ENCODE measurements around the gene ZNF19. TPM values are rescaled to one million over a fixed set of nuclear protein-coding genes. Genes with fewer than 3 reads are reported as not detected.
A peak's percentile ranks its signal among the peaks of the same experiment; 100 is the strongest.

Gene ZNF19
- total RNA-seq, 3 donors from 2014 or later = 7.4 to 8.5 (median 7.8) TPM

- no peak overlapping the region for H3K4me3 ChIP-seq
- H3K9me3 ChIP-seq = no peaks in the 10 kb centered on the region
- H3K4me1 ChIP-seq (ENCODE audit: low read depth) = no peaks in the 10 kb centered on the region
- H3K36me3 ChIP-seq (ENCODE audit: low read depth) = no peaks in the 10 kb centered on the region
- no peak for ATAC-seq
- intact Hi-C loops (cut with DNase I, micrococcal nuclease) = no loop called here
- TF ChIP-seq CTCF (IDR thresholded peaks at IDR 0.05) = no peak
- DNase-seq = no peak
Measured at GRCh38 chr16:71476457-71477124, 12.5 kb downstream of the ZNF19 start.

- DNase-seq (no peak), ATAC-seq (no peak)
- Histone ChIP-seq H3K9me3 (no peaks in the 10 kb centered on the region), H3K36me3 (ENCODE audit: low read depth) (no peaks in the 10 kb centered on the region), H3K4me1 (ENCODE audit: low read depth) (no peaks in the 10 kb centered on the region), H3K4me3 (no peak overlapping the region)
- no peak for TF ChIP-seq CTCF (IDR thresholded peaks at IDR 0.05)
- intact Hi-C loops (cut with DNase I, micrococcal nuclease) = no loop called here
Measured at GRCh38 chr16:71474864-71475263, 14.3 kb downstream of the ZNF19 start.

GRCh38 chr16:71473891-71474290 is 15.2 kb downstream of the ZNF19 start:
- H3K4me1 ChIP-seq (ENCODE audit: low read depth) = no peaks in the 10 kb centered on the region
- DNase-seq (no peak), ATAC-seq (peak; percentile 27)
- no peak overlapping the region for H3K4me3 ChIP-seq
- no peak for TF ChIP-seq CTCF (IDR thresholded peaks at IDR 0.05)
- no peaks in the 10 kb centered on the region for H3K36me3 ChIP-seq (ENCODE audit: low read depth)
- intact Hi-C loops (cut with DNase I, micrococcal nuclease) = no loop called here
- no peaks in the 10 kb centered on the region for H3K9me3 ChIP-seq

GRCh38 chr16:71472931-71473330 is 16.2 kb downstream of the ZNF19 start:
- TF ChIP-seq CTCF (IDR thresholded peaks at IDR 0.05) = no peak
- no peaks in the 10 kb centered on the region for H3K36me3 ChIP-seq (ENCODE audit: low read depth)
- intact Hi-C loops (cut with DNase I, micrococcal nuclease) = no loop called here
- ATAC-seq = no peak
- no peak overlapping the region for H3K4me3 ChIP-seq
- H3K9me3 ChIP-seq = no peaks in the 10 kb centered on the region
- no peak for DNase-seq
- H3K4me1 ChIP-seq (ENCODE audit: low read depth) = no peaks in the 10 kb centered on the region

- no peak for TF ChIP-seq CTCF (IDR thresholded peaks at IDR 0.05)
- ATAC-seq = no peak
- no peak for DNase-seq
- Histone ChIP-seq H3K4me1 (ENCODE audit: low read depth) (no peaks in the 10 kb centered on the region), H3K9me3 (no peaks in the 10 kb centered on the region), H3K36me3 (ENCODE audit: low read depth) (no peaks in the 10 kb centered on the region), H3K4me3 (no peak overlapping the region)
- intact Hi-C loops (cut with DNase I, micrococcal nuclease) = no loop called here
Measured at GRCh38 chr16:71472051-71472450, 17.1 kb downstream of the ZNF19 start.

GRCh38 chr16:71467810-71468209 is 21.3 kb downstream of the ZNF19 start:
- H3K4me1 ChIP-seq (ENCODE audit: low read depth) = no peaks in the 10 kb centered on the region
- intact Hi-C loops (cut with DNase I, micrococcal nuclease) = no loop called here
- no peak overlapping the region for H3K4me3 ChIP-seq
- DNase-seq (peak in 2 of 3 donors; percentile 41), ATAC-seq (peak; percentile 54)
- H3K9me3 ChIP-seq = no peaks in the 10 kb centered on the region
- TF ChIP-seq CTCF (IDR thresholded peaks at IDR 0.05) = no peak
- H3K36me3 ChIP-seq (ENCODE audit: low read depth) = no peaks in the 10 kb centered on the region
